GM18511 (cell line): Measurements from ENCODE around the gene HAAO.
"Not testable (repeated sequence)": the region's sequence is repeated elsewhere in the genome, so short reads cannot be mapped to it uniquely, and the experiment has no call there.

ENCODE experiments used
- ATAC-seq: cut with Tn5 transposase; IDR thresholded peaks from one replicate; pipeline ENCODE4 v1.9.1; 2021; ENCODE audit warnings: mild to moderate bottlenecking, moderate library complexity; ENCODE audit not compliant: unreplicated experiment

Gene HAAO

DNA sequence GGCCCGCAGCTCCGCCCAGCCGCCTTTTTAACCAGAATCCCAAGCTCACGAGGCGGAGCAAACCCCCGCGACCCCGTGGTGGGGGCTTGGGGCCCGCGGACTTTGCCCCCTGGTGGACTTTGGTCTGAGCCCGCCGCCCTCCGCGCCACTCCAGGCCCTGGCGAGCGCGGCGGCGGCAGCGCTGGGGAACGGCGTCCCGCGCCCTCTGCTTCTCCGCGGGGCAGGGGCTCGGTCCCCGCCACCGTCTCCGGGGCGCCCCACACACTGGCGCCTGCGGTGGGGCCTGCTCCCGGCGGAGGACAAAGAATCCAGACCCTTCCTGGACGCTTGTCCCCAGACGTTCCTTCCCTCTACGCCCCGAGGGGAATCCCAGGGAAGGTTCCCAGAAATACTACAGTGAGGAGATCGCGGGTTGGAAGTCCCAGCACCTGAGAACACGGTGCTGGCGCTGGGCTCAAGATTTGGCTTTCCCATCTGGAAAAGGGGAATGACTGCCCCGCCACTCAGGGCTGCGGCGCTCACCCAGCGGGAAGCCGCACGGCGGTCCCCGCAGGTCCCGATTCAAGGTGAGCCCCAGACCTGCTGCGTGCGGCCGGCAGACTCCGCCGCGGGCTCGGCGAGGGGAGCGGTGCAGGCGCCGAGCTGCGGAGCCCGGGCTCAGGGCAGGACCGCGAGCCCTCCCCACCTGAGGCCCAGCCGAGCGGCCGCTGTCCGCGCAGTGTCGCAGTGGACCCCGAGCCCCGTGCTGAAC is at the start of gene HAAO:
Gene HAAO (minus strand): TSS at position 1 of the 751 bp plus-strand sequence. CDS start 47 bp downstream, outside the sequence.
- ATAC-seq, result peak; percentile 42

DNA sequence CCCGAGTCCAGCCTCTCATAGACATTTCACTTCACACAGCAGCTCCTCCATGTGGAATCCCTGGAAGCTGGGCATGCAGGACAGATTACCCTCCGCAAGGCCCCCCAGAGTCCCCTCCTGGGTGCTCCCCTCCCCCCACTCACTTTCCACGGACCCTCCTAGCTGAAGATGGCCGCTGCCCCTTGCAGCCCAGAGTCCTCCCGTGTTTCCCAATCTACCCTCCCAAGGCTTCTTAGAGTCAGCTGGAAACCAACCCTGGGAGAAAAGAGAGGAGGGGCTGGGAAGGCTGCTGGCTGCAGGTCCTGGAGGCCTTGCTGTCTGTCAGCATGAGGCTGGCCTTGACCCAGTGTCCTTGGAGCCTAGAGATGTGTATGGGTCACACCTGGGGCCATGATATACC is 49.0 kb upstream of the HAAO start:
- ATAC-seq, result no peak

DNA sequence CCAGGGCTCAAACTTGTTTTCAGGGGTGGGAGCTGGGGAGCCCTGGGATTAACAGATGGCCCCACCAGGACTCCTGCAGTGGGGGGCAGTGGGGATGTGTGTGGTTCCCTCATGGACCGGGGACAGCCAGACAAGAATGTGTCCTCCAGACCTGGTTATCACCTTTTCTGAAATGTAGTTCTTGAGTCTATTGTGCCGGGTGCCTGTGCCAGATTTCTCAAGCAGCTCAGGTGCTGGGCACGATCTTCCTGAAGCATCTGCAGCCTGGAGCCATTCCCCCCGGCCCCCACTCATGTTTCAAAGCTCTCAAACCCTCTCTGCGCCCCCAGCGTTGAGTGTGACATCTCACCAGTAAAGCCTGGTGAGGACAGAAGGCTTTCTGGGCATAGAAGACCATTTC is 48.4 kb upstream of the HAAO start:
- no peak for ATAC-seq

DNA sequence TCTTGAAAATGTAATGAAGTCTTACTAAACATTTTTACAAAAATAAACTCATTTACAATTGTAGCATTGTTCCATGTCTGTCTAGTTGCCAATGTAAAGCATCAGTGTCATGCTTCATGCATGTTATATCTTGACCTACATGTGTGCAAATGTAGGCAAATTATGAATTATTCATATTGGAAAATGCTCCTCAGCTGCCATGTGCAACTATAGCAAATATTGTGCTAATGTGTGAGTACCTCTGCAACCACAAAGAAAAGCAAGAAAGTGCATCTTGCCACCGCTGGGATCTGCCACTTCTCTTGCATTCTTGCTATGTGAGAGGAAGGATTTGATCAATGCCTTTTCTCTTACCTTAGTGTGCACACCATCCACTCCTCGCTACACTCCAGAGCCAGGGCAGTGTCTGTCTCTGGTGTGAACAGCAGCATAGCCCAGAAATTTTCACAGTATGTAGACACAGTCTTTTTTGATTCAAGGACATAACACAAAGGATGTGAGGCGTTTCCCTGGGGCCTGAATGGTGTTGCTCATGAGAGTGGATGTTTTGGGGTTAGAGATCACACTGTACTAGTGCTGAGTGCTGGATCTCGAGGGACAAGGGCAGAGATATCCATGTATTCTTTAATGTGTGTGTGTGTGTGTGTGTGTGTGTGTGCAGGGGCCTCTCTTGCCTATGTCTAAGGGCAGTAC is 47.6 kb upstream of the HAAO start:
- ATAC-seq, result no peak

DNA sequence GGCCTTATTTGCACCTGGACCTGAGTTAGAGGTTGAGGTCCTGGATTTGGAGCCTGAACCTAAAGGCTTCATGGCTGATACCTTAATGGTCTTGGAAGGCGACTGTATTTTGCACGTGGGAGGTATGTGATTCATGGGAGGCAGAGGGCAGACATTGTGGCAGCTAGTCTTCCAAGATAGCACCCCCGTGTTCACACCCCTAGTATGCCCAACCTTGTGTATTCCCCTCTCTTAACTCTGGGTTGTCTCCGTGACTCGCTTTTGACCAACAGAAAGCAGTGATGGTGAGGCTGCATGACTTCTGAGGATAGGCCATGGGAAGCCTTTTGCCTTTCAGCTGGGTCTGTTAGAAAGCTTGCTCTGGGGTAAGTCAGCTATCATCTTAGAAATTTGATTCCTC is 45.8 kb upstream of the HAAO start:
- ATAC-seq, result no peak

DNA sequence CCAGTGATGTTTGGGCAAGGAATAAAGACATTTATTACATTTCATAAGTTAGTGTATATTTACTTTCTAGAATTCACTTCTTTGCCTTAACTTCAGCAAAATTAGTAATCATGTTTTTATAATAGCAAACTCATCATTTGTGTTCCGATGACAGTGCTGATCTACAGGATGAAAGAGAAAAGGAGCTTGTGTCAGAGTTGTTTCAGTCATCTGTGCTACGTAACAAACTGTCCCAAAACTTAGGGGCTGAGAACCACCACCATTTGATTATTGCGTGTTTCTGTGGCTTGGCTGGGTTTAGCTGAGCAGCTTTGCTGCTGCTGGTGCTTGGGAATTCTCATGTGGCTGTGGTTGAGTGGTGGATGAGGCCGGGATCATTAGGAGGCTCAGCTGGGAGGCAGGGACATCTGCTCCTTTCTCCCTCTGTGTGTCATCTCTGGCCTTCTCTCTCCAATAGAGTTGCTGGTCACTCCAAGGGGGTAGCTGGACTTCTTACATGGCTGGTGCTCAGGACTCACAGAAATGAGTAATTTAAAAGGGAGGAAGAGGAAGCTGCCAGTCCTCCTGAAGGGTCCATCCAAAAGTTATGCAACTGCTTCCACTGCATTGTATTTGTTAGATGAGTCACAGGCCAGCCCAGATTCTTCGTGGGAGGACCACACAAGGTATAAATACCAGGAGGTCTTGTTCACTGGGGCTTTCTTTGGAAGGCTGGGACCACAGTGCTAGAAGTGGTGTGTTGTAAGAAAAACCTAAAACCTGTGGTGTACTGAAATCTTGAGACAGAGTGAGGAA is 43.4 kb upstream of the HAAO start:
- no peak for ATAC-seq

DNA sequence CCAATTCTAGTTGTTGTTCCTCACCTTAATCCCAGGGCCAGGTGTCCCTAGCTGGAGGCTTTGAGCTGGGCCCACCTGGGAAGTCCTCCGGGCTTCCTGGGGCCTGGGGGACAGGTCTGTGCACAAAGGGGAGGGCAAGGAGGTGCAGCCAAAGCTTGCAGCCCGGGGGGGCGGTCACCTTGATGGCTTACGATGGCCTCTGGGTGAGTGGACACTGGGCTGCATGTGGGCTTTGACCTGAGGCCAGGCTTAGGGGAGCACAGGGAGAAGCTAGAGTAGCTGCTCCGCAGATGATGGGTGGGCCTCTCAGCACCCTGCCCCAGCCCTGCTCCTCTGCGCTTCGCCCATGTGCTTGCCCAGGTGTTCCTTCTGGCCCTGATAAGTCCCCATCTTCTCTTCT is 41.8 kb upstream of the HAAO start:
- no peak for ATAC-seq

DNA sequence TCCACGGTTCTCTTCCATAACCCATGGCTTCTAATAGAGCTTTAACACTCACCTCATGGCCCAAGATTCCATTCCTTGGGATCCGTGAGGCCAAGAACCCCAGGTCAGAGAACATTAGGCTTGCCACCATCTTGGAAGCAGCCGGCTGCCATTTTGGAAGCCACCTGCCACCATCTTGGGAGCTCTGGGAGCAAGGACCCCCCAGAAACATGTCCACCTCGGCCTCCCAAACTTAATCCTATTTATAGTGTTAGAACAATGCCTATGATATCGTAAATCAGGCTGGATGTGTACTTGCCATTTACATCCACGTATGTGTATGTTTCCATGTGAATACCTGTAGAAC is 39.9 kb upstream of the HAAO start:
- ATAC-seq, result no peak

DNA sequence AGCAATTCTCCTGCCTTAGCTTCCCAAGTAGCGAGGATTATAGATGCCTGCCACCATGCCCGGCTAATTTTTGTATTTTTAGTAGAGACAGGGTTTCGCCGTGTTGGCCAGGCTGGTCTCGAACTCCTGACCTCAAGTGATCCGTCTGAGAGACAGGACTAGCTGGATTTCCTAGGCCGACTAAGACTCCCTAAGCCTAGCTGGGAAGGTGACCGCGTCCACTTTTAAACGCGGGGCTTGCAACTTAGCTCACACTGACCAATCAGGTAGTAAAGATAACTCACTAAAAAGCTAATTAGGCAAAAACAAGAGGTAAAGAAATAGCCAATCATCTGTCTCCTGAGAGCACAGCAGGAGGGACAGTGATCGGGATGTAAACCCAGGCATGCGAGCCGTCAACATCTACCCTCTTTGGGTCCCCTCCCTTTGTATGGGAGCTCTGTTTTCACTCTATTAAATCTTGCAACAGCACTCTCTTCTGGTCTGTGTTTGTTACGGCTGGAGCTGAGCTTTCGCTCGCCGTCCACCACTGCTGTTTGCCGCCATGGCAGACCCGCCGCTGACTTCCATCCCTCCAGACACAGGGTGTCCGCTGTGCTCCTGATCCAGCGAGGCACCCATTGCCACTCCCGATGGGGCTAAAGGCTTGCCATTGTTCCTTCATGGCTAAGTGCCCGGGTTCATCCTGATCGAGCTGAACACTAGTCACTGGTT is 39.3 kb upstream of the HAAO start:
- not testable (repeated sequence) for ATAC-seq

DNA sequence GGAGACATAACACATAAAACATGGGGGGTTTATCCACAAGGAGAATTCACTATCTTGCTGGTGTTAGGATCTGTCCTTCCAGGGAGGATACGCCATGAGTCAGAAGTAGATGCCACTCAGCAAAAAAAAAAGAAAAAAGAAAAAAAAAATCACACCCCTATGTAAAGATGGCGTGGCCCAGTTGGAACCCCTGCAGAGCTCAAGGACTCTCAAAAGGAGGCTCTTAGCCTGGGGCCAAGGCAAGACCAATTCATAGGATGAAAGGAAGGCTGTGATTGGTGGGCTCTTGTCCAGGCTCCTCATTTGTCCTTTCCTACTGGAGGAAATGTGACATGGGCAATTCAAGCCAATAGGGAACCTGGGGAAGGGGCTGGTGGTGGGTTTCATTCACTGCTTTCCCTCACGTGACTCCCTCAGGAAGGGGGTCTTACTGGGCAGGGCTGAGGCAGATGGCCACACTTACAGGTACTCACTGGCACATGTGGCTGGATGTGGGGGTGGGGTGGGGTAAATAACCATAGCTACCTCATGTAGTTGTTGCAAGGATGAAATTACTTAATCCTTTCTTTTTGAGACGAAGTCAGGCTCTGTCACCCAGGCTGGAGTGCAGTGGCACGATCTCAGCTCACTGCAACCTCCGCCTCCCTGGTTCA is 38.7 kb upstream of the HAAO start:
- no peak for ATAC-seq

DNA sequence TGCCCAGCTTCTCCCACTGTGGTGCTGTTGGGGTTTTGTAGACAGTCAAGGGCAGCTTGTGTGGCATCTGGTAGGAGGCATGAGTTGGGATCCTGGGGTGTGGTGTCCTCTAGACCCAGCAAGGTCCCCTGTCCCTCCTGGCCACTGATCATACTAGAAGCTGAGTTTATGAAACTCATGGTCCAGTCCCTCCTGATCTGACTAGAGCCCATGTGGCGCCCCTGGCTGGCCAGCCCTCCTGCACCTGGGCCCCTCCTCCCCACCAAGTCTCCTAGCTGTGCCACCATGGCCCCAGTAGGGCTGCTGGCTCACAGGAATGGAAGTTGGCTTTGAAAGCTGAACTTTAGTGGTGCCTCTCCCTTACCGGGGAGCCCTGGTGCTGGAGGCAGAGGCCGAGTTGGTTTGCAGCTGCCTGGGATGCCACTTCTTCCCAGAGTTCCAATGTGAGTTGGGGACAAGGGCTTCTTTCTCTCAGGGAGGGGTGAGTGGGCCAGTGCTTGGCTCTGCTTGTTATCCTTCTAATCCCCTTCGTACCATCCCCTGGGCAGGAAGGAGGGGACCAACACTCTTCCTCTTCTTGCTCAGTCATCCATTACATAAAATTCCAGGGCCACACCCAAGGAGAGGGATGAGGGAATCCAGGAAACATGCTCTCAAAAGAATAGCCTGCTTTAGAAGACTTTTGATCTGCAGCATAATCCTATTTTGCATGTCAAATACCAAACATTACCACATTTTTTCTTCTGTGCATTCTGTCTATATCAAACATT is 37.5 kb upstream of the HAAO start:
- no peak for ATAC-seq

DNA sequence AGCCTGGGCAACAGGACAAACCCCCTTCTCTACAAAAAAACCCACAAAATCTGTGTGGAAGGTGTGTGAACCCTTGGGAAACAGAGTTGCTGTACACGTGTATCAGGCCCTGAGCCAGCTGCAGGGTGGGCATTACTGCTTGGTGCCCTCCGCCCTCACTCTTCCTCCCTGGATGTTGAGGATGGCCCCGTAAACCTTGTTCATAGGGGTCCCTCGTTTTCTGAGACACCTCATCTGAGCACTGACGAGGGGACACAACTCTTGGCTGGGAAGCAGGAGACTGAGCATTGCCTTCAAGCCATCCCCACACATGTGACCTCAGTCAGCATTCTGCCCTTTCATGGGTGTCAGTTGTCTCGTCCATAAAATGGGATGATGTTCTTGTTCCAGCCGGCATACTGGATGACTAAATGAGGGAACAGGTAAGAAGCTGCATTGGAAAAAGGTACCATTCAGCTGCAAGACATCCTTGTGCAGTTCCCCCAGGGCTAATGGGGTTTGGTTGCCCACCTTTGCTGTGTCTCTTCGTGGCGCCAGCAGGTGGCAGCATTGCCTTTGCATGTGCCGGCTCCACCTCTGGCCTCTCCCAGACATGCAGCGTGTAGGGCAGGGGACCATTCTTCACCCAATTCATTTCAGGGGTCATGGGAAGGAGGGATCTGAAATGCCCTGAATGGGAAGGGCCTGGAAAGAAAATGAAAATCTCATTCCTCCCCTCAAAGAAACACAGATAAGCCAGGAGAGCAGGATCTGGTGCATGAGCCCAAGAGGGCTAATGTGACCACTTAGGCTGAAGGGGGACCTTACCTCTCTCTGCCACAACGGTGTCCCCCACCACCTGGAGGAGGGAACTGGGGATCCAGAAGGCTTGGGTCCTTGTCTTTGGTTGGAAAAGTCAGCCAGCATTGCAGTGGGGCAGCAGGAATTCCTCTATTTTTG is 36.4 kb upstream of the HAAO start:
- peak; percentile 90 for ATAC-seq

DNA sequence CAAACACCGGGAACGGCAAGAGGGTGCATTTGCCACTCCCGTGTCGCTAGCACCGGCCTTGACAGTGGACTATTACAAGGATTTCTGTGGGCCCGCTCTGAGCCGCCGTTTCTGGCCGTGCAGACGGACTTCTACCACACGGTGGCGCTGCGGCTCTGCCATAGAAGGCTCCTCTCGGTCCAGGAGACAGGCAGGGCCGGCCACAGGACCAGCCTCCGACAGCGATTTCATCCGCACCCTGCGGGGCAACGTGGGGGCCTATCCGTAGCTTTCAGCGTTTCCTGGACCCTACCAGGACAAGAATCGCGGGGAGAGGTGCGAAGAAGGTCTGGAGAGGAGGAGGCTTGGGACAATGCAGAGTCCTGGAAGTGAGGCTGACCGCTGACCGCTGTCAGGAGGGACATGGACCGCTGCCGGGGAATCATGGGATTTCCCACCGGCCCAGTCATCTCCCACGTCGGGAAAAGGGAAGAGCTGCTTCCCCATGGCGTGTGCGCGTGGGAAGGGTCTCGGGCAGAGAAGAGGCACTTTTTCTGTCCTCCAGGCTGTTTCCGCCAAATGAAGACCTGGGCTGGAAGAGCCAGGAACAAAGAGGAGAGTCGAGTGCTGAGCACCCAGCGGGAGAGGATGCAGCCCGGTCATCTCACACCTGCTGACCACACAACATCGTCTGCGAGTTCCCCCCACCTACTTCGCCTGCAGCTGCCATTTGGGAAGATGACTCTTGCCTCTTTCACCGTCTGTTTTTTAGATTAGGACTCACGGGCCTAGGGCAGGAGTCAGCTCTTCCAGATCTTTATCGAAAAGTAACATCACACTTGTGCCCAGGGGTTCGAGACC is 35.5 kb upstream of the HAAO start:
- peak; percentile 79 for ATAC-seq

DNA sequence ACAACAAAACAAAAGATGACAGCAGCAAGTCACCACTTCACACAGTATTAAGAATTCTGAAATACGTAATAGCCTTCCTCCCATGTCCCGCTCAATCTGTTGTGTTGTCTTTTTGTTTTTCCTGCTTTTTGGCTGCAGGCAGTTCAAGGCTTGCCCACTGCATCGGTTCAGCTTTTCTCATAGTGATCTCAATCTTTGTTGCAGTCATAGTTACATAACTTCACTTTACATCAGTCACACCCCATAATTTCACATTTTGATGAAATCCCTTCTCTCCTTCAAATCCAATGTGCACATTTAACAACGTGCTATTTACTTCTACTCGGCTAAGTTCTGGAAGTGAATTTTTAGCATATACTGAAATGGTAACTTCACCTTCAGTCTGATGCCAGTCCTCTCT is 33.8 kb upstream of the HAAO start:
- ATAC-seq, result no peak

DNA sequence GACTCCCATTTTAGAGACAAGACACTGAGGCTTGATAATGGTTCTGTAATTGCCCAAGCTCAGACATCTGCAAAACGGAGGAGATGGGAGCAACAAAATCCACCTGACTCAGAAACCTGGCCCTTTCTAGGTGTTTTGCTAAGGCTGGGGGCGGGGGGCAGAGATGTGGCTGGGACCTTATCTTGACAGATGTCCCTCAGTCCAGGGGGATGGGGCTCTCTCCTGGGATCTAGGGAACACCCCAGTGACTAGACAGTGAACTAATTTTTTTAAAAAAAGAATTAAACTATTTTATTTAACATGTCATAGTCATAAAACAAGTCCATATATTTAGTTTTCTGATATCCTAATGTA is 32.0 kb upstream of the HAAO start:
- no peak for ATAC-seq

DNA sequence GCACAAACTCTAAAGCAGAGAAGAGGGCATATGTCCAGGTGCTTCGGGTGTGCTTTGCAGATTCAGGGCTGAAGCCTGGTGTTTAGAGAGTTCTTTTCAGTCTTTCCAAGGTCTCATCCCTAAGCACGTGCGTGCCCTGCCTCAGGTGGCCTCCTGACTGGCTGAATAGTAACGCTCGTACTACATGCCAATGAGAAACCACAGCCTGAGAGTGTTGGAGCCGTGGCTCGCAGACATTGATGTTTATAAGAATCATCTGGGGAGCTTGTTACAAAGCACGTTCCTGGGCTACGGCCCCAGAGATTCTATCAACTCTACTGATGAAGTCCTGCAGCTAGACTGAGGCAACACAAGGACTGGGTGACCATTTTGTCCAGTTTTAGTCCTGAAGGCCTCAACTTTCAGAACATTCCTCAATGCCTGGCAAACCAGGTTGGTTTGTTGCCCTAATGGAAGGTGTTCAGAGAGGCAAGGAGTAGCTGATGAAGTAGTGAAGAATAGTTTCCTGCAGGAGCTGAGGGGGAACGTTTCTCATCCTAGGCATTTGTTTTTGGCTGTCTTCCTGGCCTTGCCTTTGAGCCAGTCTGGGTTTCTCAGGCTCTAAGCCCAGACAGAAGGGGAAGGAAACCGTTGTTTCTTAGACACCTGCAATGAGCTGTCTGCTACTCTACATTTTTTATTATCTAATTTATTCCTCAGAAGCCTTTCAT is 31.5 kb upstream of the HAAO start:
- no peak for ATAC-seq

DNA sequence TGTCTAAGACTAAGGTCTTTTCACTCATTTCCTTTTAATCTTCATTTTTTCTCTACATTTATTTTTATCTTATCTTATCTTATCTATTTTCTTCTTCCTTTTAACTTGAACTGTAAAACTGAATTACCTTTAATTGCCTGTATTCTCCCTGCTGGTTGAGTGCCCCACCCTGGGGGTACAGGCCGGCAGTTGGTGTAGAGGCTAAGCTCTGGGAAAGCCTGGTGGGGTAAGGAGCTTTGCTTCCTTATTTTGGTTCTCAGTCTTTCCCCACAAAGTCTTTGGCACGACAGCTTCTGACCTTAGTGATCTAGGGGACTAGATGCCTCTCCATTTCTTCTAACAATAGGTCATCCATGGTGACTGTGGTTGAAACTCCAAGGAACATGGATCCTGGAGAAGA is 26.8 kb upstream of the HAAO start:
- ATAC-seq, result no peak
